ENCODE data around the gene UGT1A7. TPM values are rescaled to one million over a fixed set of nuclear protein-coding genes. Genes with fewer than 3 reads are reported as not detected.
"Not testable (repeated sequence)": the region's sequence is repeated elsewhere in the genome, so short reads cannot be mapped to it uniquely, and the experiment has no call there.

UGT1A7 gene
- total RNA-seq, 1 experiment from 2014 or later, result not detected

GRCh38 chr2:233746475-233747282, 65.0 kb downstream of the UGT1A7 start:
- intact Hi-C loops (cut with micrococcal nuclease), result no loop called here
- Mint-ChIP-seq H3K4me1 (ENCODE audit: insufficient read depth, unreplicated experiment) (no peaks in the 10 kb centered on the region), H3K4me3 (ENCODE audit: unreplicated experiment) (no peak overlapping the region), H3K9me3 (ENCODE audit: unreplicated experiment) (peaks cover 16% of the 10 kb centered on the region), H3K36me3 (ENCODE audit: insufficient read depth, unreplicated experiment) (no peaks in the 10 kb centered on the region), H3K27ac (ENCODE audit: low read depth, unreplicated experiment) (no peak overlapping the region), H3K27me3 (ENCODE audit: insufficient read depth, unreplicated experiment) (no peaks in the 10 kb centered on the region)
- no peak for DNase-seq (ENCODE audit: unreplicated experiment)
- BruUV-seq (replicated peaks), result no TSS peak
- TF ChIP-seq, protein P1, sequence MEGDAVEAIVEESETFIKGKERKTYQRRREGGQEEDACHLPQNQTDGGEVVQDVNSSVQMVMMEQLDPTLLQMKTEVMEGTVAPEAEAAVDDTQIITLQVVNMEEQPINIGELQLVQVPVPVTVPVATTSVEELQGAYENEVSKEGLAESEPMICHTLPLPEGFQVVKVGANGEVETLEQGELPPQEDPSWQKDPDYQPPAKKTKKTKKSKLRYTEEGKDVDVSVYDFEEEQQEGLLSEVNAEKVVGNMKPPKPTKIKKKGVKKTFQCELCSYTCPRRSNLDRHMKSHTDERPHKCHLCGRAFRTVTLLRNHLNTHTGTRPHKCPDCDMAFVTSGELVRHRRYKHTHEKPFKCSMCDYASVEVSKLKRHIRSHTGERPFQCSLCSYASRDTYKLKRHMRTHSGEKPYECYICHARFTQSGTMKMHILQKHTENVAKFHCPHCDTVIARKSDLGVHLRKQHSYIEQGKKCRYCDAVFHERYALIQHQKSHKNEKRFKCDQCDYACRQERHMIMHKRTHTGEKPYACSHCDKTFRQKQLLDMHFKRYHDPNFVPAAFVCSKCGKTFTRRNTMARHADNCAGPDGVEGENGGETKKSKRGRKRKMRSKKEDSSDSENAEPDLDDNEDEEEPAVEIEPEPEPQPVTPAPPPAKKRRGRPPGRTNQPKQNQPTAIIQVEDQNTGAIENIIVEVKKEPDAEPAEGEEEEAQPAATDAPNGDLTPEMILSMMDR (IDR thresholded peaks at IDR 0.05; ENCODE audit: unreplicated experiment), result no peak
- POLR2A ChIA-PET, result interaction anchor here (0.6 kb wide), 1 partner anchor 74 kb away, joined by 3 read pairs; no protein-coding TSS in a partner anchor
- CTCF ChIA-PET, result no interaction called here

DNA sequence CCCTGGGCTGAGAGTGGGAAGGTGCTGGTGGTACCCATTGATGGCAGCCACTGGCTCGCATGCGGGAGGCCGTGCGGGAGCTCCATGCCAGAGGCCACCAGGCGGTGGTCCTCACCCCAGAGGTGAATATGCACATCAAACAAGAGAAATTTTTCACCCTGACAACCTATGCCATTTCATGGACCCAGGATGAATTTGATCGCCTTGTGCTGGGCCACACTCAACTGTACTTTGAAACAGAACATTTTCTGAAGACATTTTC, 65.5 kb downstream of the UGT1A7 start:
- no peaks in the 10 kb centered on the region for H3K27me3 Mint-ChIP-seq (ENCODE audit: insufficient read depth, unreplicated experiment)
- BruUV-seq (replicated peaks), result no TSS peak
- no peaks in the 10 kb centered on the region for H3K36me3 Mint-ChIP-seq (ENCODE audit: insufficient read depth, unreplicated experiment)
- intact Hi-C loops (cut with micrococcal nuclease), result no loop called here
- no peak for DNase-seq (ENCODE audit: unreplicated experiment)
- peaks cover 18% of the 10 kb centered on the region for H3K9me3 Mint-ChIP-seq (ENCODE audit: unreplicated experiment)
- POLR2A ChIA-PET, result interaction anchor here (0.6 kb wide), 1 partner anchor 74 kb away, joined by 3 read pairs; no protein-coding TSS in a partner anchor
- no peaks in the 10 kb centered on the region for H3K4me1 Mint-ChIP-seq (ENCODE audit: insufficient read depth, unreplicated experiment)
- CTCF ChIA-PET, result no interaction called here
- TF ChIP-seq, protein P1 (IDR thresholded peaks at IDR 0.05; ENCODE audit: unreplicated experiment), result no peak
- no peak overlapping the region for H3K27ac Mint-ChIP-seq (ENCODE audit: low read depth, unreplicated experiment)
- no peak overlapping the region for H3K4me3 Mint-ChIP-seq (ENCODE audit: unreplicated experiment)

GRCh38 chr2:233750689-233751088, 69.0 kb downstream of the UGT1A7 start:
- POLR2A ChIA-PET, result interaction anchor here (0.6 kb wide), 1 partner anchor 31 kb away, joined by 3 read pairs; no protein-coding TSS in a partner anchor
- DNase-seq (ENCODE audit: unreplicated experiment); H3K4me3 Mint-ChIP-seq (ENCODE audit: unreplicated experiment); H3K4me1 Mint-ChIP-seq (ENCODE audit: insufficient read depth, unreplicated experiment); intact Hi-C loops (cut with micrococcal nuclease); H3K36me3 Mint-ChIP-seq (ENCODE audit: insufficient read depth, unreplicated experiment); H3K27ac Mint-ChIP-seq (ENCODE audit: low read depth, unreplicated experiment); H3K27me3 Mint-ChIP-seq (ENCODE audit: insufficient read depth, unreplicated experiment); BruUV-seq (replicated peaks): not testable (repeated sequence)
- CTCF ChIA-PET, result interaction anchor here (0.6 to 0.7 kb wide), 2 partner anchors 191 to 238 kb away, joined by 3 read pairs; no protein-coding TSS in a partner anchor
- peaks cover 18% of the 10 kb centered on the region for H3K9me3 Mint-ChIP-seq (ENCODE audit: unreplicated experiment)

GRCh38 chr2:233751212-233752009, 69.7 kb downstream of the UGT1A7 start:
- peaks cover 18% of the 10 kb centered on the region for H3K9me3 Mint-ChIP-seq (ENCODE audit: unreplicated experiment)
- intact Hi-C loops (cut with micrococcal nuclease); H3K4me3 Mint-ChIP-seq (ENCODE audit: unreplicated experiment); H3K27me3 Mint-ChIP-seq (ENCODE audit: insufficient read depth, unreplicated experiment); DNase-seq (ENCODE audit: unreplicated experiment); H3K27ac Mint-ChIP-seq (ENCODE audit: low read depth, unreplicated experiment); H3K4me1 Mint-ChIP-seq (ENCODE audit: insufficient read depth, unreplicated experiment); H3K36me3 Mint-ChIP-seq (ENCODE audit: insufficient read depth, unreplicated experiment); BruUV-seq (replicated peaks): not testable (repeated sequence)
- ChIA-PET CTCF (interaction anchor here (0.6 to 0.7 kb wide), 3 partner anchors 14 to 238 kb away, joined by 3 to 5 read pairs (median 3); no protein-coding TSS in a partner anchor), POLR2A (interaction anchor here (0.6 kb wide), 1 partner anchor 31 kb away, joined by 3 read pairs; no protein-coding TSS in a partner anchor)
